Tibial nerve (tissue), 4 donors: ENCODE measurements around the gene ABITRAM.

Experiments
- EP300 ChIP-seq, 2 donors: sonication (generic); formaldehyde crosslinking; IDR thresholded peaks; one replicate each; pipeline ENCODE4 v1.6.1; 2017; ENCODE audit warnings: antibody characterized with exemption in 2 of 2, mild to moderate bottlenecking in 1 of 2
- POLR2A ChIP-seq, 2 donors: fragments of 450-650 bp; IDR thresholded peaks; one replicate each; pipeline ENCODE4 v1.6.1; 2017; ENCODE audit warnings: antibody characterized with exemption in 2 of 2, mild to moderate bottlenecking in 2 of 2, moderate library complexity in 2 of 2
- TF ChIP-seq, protein P1 (sequence below), 5 experiments: fragments of 200-600 bp in 3 of 5; fragments of 450-650 bp in 2 of 5; sonication (generic) in 3 of 5; IDR thresholded peaks; one replicate each; pipeline ENCODE4 v1.5.1; 2016 to 2019; ENCODE audit warnings: antibody characterized with exemption in 5 of 5, mild to moderate bottlenecking in 3 of 5, moderate library complexity in 2 of 5

DNA sequence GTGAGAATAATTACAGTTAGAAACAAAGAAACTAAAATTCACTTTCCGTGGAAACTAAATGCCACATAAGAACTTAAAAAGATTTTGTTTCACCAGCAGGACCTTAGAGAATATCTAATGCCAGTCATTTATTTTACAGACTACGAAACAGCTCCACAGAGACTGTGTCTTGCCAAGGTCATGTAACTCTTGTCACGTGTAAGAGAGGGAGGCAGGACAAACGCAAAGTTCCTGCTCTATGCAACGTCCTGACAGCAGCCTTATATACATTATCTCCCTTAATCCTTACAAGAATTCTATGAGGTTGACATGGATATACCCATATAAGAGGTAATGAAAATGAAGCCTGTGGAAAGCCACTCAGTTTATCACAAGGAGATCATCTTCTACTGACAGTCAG, 39.7 kb downstream of the ABITRAM start:
- TF ChIP-seq, protein P1, sequence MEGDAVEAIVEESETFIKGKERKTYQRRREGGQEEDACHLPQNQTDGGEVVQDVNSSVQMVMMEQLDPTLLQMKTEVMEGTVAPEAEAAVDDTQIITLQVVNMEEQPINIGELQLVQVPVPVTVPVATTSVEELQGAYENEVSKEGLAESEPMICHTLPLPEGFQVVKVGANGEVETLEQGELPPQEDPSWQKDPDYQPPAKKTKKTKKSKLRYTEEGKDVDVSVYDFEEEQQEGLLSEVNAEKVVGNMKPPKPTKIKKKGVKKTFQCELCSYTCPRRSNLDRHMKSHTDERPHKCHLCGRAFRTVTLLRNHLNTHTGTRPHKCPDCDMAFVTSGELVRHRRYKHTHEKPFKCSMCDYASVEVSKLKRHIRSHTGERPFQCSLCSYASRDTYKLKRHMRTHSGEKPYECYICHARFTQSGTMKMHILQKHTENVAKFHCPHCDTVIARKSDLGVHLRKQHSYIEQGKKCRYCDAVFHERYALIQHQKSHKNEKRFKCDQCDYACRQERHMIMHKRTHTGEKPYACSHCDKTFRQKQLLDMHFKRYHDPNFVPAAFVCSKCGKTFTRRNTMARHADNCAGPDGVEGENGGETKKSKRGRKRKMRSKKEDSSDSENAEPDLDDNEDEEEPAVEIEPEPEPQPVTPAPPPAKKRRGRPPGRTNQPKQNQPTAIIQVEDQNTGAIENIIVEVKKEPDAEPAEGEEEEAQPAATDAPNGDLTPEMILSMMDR (IDR thresholded peaks at IDR 0.05), result no peak
- TF ChIP-seq POLR2A (IDR thresholded peaks at IDR 0.05) (no peak), EP300 (IDR thresholded peaks at IDR 0.05) (peak in 1 of 2 donors; percentile 17)
